Ramos (cell line): ENCODE measurements around the gene C1QC.
"Not testable (repeated sequence)": the region's sequence is repeated elsewhere in the genome, so short reads cannot be mapped to it uniquely, and the experiment has no call there.

ENCODE experiments used
- in situ Hi-C: fragments of 300-500 bp; cut with MboI; formaldehyde crosslinking; loops from one replicate; pipeline ENCODE4 v1.14.3; 2022; ENCODE audit warnings: low sequenced_read_pairs; ENCODE audit not compliant: unreplicated experiment

Gene C1QC

DNA sequence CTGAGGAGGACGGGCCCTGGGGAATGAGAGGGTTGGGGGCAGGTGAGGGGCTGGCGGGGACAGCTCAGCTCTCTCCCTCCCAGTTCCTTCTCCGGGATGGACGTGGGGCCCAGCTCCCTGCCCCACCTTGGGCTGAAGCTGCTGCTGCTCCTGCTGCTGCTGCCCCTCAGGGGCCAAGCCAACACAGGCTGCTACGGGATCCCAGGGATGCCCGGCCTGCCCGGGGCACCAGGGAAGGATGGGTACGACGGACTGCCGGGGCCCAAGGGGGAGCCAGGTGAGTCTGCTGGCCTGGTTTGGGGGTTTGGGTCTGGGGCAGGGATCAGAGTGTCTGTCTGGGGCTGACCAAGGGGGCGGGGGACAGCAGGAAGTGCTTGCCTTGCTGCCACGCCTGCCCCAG, 495 bp downstream of the C1QC start:
- in situ Hi-C loops: loop anchor here (10.0 kb wide), 1 partner anchor 519 kb away; no protein-coding TSS in a partner anchor

DNA sequence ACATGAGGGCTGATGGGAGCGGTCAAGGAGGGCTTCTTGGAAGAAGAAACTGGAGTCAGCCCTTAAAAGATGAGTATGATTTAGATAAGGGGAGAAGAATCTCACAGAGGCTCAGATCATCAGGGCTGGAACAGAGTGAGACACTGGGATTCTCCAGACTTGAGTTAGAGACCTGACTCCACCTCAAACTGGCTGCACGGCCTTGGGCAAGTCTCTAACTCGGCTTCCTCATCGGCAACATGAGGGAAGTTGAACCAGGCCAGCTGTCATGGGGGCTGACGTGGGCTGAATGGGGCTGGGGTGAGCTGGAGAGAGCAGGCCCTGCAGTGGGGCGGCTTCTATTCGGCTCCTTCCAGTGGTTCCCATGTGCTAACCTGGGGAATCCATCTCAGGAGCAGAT, 2.5 kb downstream of the C1QC start:
- in situ Hi-C loops: loop anchor here (10.0 kb wide), 1 partner anchor 521 kb away; no protein-coding TSS in a partner anchor

DNA sequence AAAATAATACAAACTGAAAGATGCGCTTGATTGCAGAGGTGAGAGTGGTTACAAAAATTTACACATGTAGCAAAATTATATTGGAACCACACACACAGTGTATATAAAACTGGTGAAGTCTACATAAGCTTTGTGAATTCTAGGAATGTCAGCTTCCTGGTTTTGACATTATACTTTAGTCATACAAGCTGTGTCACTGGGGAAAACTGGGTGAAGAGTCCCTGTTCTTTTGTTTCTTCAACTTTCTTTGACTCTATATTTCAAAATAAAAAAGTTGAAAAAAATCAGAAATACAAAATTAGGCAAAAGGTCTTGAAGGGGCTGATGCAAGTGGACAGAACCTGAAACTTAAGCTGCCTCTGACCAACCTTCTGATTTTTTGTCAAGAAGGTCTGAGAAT, 3.0 kb downstream of the C1QC start:
- in situ Hi-C loops: loop anchor here (10.0 kb wide), 1 partner anchor 522 kb away; no protein-coding TSS in a partner anchor

DNA sequence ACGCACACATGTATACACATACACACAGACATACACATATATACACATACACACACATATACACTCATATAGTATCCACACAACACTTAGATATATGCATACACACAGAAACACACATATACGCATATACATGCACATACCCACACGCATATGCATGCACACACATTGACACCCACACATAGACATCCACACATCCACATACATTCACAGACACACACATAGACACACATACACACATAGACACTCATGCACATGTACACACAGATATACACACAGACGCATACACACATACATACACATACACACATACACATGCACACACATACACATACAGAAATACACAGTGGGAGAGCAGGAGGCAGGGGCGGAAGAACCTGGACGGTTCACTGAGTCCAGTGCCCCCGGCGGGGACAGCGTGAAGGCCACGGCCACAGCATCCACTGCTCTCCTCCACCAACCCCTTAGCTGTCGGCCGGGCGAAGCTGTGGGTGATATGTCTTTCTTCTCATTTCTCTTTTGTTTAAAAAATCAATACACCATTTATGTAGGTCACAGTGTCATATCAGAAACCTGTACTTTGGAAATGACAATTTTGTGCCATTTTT, 6.8 kb downstream of the C1QC start:
- in situ Hi-C loops: no loop called here

DNA sequence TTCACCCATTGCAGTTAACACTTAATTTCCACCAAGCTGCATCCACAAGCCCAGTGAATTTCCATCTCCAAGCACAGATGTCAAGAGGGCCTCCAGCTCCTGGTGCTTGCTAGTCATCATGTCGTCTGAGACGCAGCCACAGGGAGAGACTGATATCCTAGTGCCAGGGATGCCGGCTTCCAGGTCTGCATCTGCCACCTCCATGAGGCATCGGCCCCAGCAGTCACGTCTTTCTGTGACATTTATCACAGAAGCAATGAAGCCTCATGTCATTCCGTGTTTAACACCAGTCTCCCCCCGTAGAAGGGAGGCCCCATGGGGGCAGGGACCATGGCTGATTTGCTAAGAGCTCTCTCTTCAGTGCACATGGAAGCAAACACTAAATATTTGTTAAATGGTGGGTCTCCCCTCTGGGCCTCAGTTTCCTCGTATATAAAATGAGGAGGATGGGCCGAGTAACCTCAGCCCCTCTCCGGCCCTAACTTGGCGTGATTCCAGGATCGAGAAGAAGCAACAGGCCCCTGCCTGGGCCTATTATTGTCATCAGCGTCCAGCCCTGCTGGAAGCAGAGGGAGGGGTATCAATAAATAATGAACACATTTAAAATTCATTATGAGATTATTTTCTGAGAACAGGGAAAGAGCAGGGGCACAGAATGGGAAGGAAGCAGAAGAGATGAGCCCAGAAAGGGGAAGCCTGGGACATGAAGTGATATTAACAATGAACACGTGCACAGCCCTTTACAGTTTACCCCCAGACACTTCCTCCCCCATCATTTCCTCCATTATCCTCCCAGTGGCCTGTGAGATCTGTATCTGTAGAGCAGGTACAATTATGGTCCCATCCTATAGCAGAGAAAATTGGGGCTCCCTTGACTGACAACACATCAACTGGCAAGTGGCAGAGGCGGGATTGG, 8.8 kb downstream of the C1QC start:
- in situ Hi-C loops: no loop called here

GRCh38 chr1:22652881-22653316, 9.5 kb downstream of the C1QC start, which contains the start of gene C1QB:
TSS of gene C1QB (plus strand) at chr1:22653236. CDS start at chr1:22659463, 6,227 bp downstream.
- in situ Hi-C loops: no loop called here

GRCh38 chr1:22654692-22655091, 11.3 kb downstream of the C1QC start:
- in situ Hi-C loops: no loop called here

GRCh38 chr1:22658385-22659163, 15.1 kb downstream of the C1QC start:
- in situ Hi-C loops: no loop called here

DNA sequence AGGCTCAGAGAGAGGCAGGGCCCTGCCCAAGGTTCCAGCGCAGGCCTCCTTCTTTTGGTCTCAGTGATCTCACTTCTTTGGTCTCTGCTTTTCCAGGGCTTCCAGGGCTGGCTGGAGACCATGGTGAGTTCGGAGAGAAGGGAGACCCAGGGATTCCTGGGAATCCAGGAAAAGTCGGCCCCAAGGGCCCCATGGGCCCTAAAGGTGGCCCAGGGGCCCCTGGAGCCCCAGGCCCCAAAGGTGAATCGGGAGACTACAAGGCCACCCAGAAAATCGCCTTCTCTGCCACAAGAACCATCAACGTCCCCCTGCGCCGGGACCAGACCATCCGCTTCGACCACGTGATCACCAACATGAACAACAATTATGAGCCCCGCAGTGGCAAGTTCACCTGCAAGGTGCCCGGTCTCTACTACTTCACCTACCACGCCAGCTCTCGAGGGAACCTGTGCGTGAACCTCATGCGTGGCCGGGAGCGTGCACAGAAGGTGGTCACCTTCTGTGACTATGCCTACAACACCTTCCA, 17.3 kb downstream of the C1QC start:
- in situ Hi-C loops: no loop called here

DNA sequence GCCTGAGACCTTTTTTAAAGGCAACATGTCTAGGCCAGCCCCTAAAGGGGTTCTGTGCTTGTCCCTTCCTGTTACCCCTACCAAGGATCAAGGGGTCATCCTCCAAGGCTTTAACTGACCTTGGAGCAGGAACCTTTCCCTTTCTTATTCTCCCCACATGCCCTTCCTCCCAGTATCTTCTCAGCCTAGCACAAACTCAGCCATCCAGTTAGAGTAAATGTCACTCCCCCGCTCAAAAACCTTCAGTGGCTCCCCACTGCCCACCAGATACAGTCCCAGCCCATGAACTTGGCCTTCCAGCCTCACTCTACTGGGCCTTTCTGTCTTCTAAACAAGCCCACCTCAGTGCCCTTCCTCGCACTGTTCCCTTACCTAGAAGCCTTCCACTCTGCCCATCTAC, 18.4 kb downstream of the C1QC start:
- in situ Hi-C loops: no loop called here

GRCh38 chr1:22662318-22662717, 18.9 kb downstream of the C1QC start:
- in situ Hi-C loops: no loop called here

DNA sequence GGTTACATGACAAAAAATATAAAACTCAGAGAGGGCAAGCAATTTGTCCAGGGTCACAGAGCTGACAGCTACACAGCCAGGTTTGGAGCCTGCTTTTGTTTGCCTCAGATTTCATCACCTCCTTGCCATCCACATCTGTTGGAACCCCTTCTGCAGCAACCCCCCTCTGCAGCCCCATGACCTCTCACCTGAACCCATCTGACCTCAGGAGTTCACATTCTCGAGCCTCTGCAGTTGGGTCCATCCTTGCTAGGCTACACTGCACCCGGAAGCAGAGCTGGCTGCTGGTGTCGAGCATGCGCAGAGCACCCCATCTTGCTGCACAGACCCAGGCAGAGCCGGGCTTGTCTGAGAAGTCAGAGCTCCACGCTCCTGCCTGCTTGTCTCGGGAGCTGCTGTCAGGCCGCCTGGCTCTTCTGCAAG, 19.6 kb downstream of the C1QC start:
- in situ Hi-C loops: no loop called here

DNA sequence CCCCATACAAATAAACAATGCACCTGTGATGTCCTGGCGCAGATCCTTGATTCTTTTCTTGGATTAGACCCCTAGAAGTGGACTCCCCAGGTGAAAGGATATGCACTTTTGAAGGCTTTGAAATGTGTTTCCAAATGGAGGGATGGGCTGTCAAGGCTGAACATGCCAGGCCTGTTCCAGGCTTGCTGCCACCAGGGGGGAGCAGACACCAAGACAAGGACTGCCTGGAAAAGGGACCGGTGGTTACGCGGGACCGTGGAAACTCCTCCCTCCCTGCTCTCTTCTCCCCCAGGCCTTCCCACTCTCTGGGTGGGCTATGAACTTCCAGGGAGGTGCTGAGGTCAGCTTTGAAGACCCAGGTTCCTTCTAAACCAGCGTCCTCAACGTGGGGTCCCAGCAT, 22.3 kb downstream of the C1QC start:
- in situ Hi-C loops: no loop called here

- in situ Hi-C loops: no loop called here
These were observed 23.0 kb downstream of the C1QC start for GRCh38 chr1:22666412-22666811.

DNA sequence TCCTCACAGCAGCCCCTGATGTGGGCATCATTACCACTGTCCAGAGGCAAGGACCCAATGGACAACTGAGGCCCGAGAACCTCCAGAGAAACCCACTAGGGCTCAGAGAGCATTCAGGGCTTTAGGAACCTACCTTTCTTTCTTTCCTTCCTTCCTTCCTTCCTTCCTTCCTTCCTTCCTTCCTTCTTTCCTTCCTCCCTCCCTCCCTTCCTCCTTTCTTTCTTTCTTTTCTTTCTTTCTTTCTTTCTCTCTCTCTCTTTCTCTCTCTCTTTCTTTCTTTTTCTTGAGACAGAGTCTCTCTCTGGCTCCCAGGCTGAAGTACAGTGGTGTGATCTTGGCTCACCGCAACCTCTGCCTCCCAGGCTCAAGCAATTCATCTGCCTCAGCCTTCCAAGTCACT, 25.4 kb downstream of the C1QC start:
- in situ Hi-C loops: not testable (repeated sequence)

- in situ Hi-C loops: no loop called here
These were observed 27.0 kb downstream of the C1QC start for GRCh38 chr1:22670352-22670975.

DNA sequence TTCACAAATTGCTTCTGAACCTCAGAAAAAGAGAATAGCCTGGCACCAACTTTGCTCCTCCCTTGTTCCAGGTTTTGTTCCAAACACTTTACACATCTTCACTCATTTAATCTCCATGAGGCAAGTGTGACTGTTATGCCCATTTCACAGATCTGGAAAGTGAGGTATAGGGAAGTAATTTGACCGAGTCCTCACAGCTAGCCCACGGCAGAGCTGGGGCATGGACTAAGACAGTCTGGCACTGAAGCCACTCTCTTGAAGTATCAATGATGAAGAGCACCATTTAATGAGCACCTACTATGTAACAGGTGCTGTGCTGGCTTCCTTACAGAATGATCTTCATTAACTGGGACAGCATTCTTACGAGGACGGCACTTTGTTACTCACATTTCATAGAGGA, 28.6 kb downstream of the C1QC start:
- in situ Hi-C loops: no loop called here

DNA sequence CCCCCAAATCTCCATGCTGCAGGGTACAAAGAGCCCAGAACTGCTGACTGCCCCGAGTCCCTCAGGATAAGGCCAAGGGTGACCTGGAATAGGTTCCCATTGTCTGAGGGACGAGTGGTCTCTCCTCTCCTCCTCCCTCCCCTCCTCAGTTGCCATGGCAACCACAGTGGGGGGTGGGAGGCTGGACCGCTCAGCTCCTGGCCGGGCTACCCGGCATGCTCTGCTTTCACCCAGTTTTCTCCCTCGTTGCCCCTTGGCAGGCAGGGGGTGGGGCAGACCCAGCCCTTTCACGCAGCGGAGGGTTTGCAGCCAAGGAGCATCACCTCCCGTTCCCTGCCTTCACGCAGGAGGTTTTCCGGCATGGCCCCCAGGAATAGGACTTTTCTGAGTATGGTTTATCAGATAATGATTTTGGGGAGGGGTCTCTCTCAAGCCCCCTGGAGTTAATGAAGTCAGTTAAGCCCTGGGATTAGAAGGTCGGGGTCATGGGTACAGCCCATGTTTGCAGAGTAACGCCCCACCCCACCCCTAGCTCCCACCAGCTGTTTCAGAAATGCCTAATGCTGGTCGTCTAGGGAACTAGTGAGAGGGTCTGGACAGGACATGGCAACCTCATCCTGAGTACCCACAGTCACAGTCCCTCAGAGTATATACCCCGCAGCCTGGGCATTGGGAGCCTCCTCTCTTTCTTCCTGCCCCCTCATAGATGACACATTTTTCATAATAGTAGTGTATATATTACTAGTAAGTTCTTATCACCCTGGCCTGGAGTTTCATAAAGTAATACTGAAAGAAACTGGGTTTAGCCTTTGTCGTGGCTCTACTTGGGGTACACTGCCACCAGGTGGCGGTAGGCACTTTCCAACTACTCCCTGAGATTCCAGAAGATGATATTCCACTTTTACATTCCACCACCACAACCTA, 30.3 kb downstream of the C1QC start:
- in situ Hi-C loops: no loop called here

DNA sequence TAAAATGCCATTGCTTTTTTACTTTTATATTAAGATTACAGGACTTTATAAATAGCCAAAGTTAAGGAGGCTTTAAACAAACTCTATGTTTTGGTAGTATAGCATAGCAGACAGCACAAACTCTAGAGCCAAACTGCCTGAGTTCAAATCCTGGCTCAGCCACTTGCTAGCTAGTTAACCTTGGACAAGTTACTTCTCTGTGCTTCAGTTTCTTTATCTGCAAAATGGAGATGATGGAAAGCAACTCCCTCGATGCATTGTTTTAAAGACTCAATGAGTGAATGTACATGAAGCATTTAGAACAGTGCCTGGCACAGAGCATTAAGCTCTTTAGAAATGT, 30.9 kb downstream of the C1QC start:
- in situ Hi-C loops: no loop called here
